Measurements from ENCODE around the gene GSTA4.
A peak's percentile ranks its signal among the peaks of the same experiment; 100 is the strongest.
"Not testable (repeated sequence)": the region's sequence is repeated elsewhere in the genome, so short reads cannot be mapped to it uniquely, and the experiment has no call there.

Gene GSTA4, protein sequence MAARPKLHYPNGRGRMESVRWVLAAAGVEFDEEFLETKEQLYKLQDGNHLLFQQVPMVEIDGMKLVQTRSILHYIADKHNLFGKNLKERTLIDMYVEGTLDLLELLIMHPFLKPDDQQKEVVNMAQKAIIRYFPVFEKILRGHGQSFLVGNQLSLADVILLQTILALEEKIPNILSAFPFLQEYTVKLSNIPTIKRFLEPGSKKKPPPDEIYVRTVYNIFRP

GRCh38 chr6:52995089-52995912 is at the start of gene GSTA4:
Gene GSTA4 (minus strand): TSS chr6:52995284. CDS start chr6:52994243, 1,041 bp downstream.
- Histone ChIP-seq H3K4me3 (ENCODE audit: low read length) (peak within 1 kb of the TSS; percentile 94), H3K27ac (ENCODE audit: low read depth, low read length) (peak within 1 kb of the TSS; percentile 71), H3K4me1 (ENCODE audit: control insufficient read depth, low read length) (peaks cover 19% of the 10 kb centered on the region), H3F3A (ENCODE audit: control insufficient read depth, insufficient read depth) (peaks cover 16% of the 10 kb centered on the region), H3K4me2 (ENCODE audit: low read length) (peak within 1 kb of the TSS; percentile 79)
- H4K20me1 ChIP-seq (ENCODE audit: control insufficient read depth, insufficient read depth, low read depth, low read length); H3K27me3 ChIP-seq (ENCODE audit: control insufficient read depth, low read length); H3K36me3 ChIP-seq (ENCODE audit: control insufficient read depth, low read length); H3K9me2 ChIP-seq (replicated peaks; ENCODE audit: control insufficient read depth, low read length); H3K9me3 ChIP-seq (ENCODE audit: control insufficient read depth, insufficient read depth, low read length); H3K79me2 ChIP-seq (ENCODE audit: control insufficient read depth, low read length): not testable (repeated sequence)
- peak; percentile 79 for TF ChIP-seq CTCF (IDR thresholded peaks at IDR 0.05; ENCODE audit: low read depth, low read length, poor library complexity, severe bottlenecking)

DNA sequence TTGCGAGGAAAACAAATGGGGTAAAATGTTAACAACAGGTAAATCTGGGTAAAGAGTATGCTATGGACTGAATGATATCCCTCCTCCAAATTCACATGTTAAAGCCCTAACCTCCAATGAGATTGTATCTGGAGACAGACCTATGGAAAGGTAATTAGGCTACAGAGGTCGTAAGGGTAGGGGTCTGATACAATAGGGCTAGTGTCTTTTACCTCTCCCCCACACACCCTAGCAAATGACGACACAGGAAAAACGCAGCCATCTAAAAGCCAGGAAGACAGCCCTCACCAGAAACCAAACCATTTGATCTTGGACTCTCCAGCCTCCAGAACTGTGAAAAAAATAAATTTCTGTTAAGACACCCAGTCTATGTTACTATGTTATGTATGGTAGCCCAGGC is 49.5 kb upstream of the GSTA4 start:
- H3K4me3 ChIP-seq (ENCODE audit: low read length), result no peak overlapping the region
- peaks cover 4% of the 10 kb centered on the region; the same call in 1 of the 2 replicates for H3K36me3 ChIP-seq (ENCODE audit: control insufficient read depth, low read length)

GRCh38 chr6:53044071-53044470 is 49.0 kb upstream of the GSTA4 start:
- Histone ChIP-seq H3K27me3 (ENCODE audit: control insufficient read depth, low read length) (no peaks in the 10 kb centered on the region), H3K4me1 (ENCODE audit: control insufficient read depth, low read length) (no peaks in the 10 kb centered on the region), H4K20me1 (ENCODE audit: control insufficient read depth, insufficient read depth, low read depth, low read length) (no peaks in the 10 kb centered on the region), H3K36me3 (ENCODE audit: control insufficient read depth, low read length) (peaks cover 4% of the 10 kb centered on the region; the same call in 1 of the 2 replicates), H3K9me3 (ENCODE audit: control insufficient read depth, insufficient read depth, low read length) (no peaks in the 10 kb centered on the region), H3K27ac (ENCODE audit: low read depth, low read length) (no peak overlapping the region), H3F3A (ENCODE audit: control insufficient read depth, insufficient read depth) (no peaks in the 10 kb centered on the region), H3K4me3 (ENCODE audit: low read length) (no peak overlapping the region), H3K79me2 (ENCODE audit: control insufficient read depth, low read length) (no peaks in the 10 kb centered on the region), H3K4me2 (ENCODE audit: low read length) (no peak overlapping the region), H3K9me2 (replicated peaks; ENCODE audit: control insufficient read depth, low read length) (no peaks in the 10 kb centered on the region)
- TF ChIP-seq EZH2phosphoT487 (IDR thresholded peaks at IDR 0.05; ENCODE audit: borderline replicate concordance, low read length) (no peak), CTCF (IDR thresholded peaks at IDR 0.05; ENCODE audit: low read depth, low read length, poor library complexity, severe bottlenecking) (no peak)

More for the DNA sequence above, 49.5 kb upstream of the GSTA4 start:
- no peaks in the 10 kb centered on the region for H3K4me1 ChIP-seq (ENCODE audit: control insufficient read depth, low read length)
- H3K9me2 ChIP-seq (replicated peaks; ENCODE audit: control insufficient read depth, low read length), result no peaks in the 10 kb centered on the region
- TF ChIP-seq EZH2phosphoT487 (IDR thresholded peaks at IDR 0.05; ENCODE audit: borderline replicate concordance, low read length), result no peak
- no peak for TF ChIP-seq CTCF (IDR thresholded peaks at IDR 0.05; ENCODE audit: low read depth, low read length, poor library complexity, severe bottlenecking)
- H3K4me2 ChIP-seq (ENCODE audit: low read length), result no peak overlapping the region
- H3F3A ChIP-seq (ENCODE audit: control insufficient read depth, insufficient read depth), result no peaks in the 10 kb centered on the region
- no peaks in the 10 kb centered on the region for H3K79me2 ChIP-seq (ENCODE audit: control insufficient read depth, low read length)
- no peaks in the 10 kb centered on the region for H3K9me3 ChIP-seq (ENCODE audit: control insufficient read depth, insufficient read depth, low read length)
- H4K20me1 ChIP-seq (ENCODE audit: control insufficient read depth, insufficient read depth, low read depth, low read length), result no peaks in the 10 kb centered on the region
- no peaks in the 10 kb centered on the region for H3K27me3 ChIP-seq (ENCODE audit: control insufficient read depth, low read length)
- H3K27ac ChIP-seq (ENCODE audit: low read depth, low read length), result no peak overlapping the region

Measured in DOHH2 (cell line).